K562 (cell line): ENCODE results near the gene PIGH. TPM values are rescaled to one million over a fixed set of nuclear protein-coding genes. Genes with fewer than 3 reads are reported as not detected.

Experiments
- EWSR1 ChIP-seq: fragments of 450-650 bp; IDR thresholded peaks from 2 replicates; pipeline ENCODE4 v1.6.1; 2018; ENCODE audit warnings: borderline replicate concordance, mild to moderate bottlenecking, low read depth, moderate library complexity; ENCODE audit not compliant: partially characterized antibody
- HDAC3 ChIP-seq: fragments of 450-650 bp; IDR thresholded peaks from 2 replicates; pipeline ENCODE4 v1.6.1; 2018; ENCODE audit warnings: borderline replicate concordance, mild to moderate bottlenecking, moderate library complexity; ENCODE audit not compliant: partially characterized antibody
- KLF1 ChIP-seq: fragments of 450-650 bp; IDR thresholded peaks from 2 replicates; pipeline ENCODE4 v1.6.1; 2016; ENCODE audit warnings: missing genetic modification characterization, missing compliant biosample characterization
- LEF1 ChIP-seq: fragments of 450-650 bp; IDR thresholded peaks from 2 replicates; pipeline ENCODE4 v1.6.1; 2016; ENCODE audit warnings: mild to moderate bottlenecking
- MCM3 ChIP-seq: fragments of 450-650 bp; IDR thresholded peaks from 2 replicates; pipeline ENCODE4 v1.6.1; 2016
- MTA2 ChIP-seq: fragments of 450-650 bp; IDR thresholded peaks from 2 replicates; pipeline ENCODE4 v1.6.1; 2016; ENCODE audit warnings: low read depth
- NFE2L1 ChIP-seq: fragments of 450-650 bp; IDR thresholded peaks from 2 replicates; pipeline ENCODE4 v1.6.1; 2016; ENCODE audit warnings: missing genetic modification characterization, low read depth, mild to moderate bottlenecking, missing compliant biosample characterization, moderate library complexity, borderline replicate concordance
- POLR2AphosphoS2 ChIP-seq: IDR thresholded peaks from 2 replicates; pipeline ENCODE4 v1.6.1; 2012; ENCODE audit warnings: low read length, improper control_type of control experiment
- RBM17 ChIP-seq: fragments of 200-400 bp; formaldehyde crosslinking; IDR thresholded peaks from 2 replicates; pipeline ENCODE4 v1.6.1; 2017; ENCODE audit warnings: low read depth, mild to moderate bottlenecking, low read length, borderline replicate concordance
- RBM22 ChIP-seq: fragments of 200-400 bp; formaldehyde crosslinking; IDR thresholded peaks from 2 replicates; pipeline ENCODE4 v1.6.1; 2018; ENCODE audit warnings: low read length, low read depth; ENCODE audit not compliant: poor library complexity, severe bottlenecking
- RFX5 ChIP-seq: IDR thresholded peaks from 2 replicates; pipeline ENCODE4 v1.6.1; 2011; ENCODE audit warnings: low read depth, mild to moderate bottlenecking, improper control_type of control experiment, low read length
- SAFB ChIP-seq: fragments of 200-400 bp; formaldehyde crosslinking; IDR thresholded peaks from 2 replicates; pipeline ENCODE4 v1.6.1; 2017; ENCODE audit warnings: low read depth, low read length, borderline replicate concordance
- SRSF7 ChIP-seq: fragments of 200-400 bp; formaldehyde crosslinking; optimal IDR thresholded peaks from 2 replicates; pipeline ENCODE3; 2017; ENCODE audit warnings: mild to moderate bottlenecking, low read depth, low read length
- TAF15 ChIP-seq: fragments of 200-400 bp; formaldehyde crosslinking; IDR thresholded peaks from 2 replicates; pipeline ENCODE4 v1.6.1; 2017; ENCODE audit warnings: mild to moderate bottlenecking, low read depth, low read length, moderate library complexity
- TEAD4 ChIP-seq, 2 experiments: sonication (generic) in 1 of 2; formaldehyde crosslinking in 1 of 2; IDR thresholded peaks; 2 replicates each; pipeline versions ENCODE4 v1.6.1 to v1.8.0; 2012 to 2022; ENCODE audit warnings: borderline replicate concordance in 1 of 2, inconsistent platforms in 1 of 2, low read length in 1 of 2, mild to moderate bottlenecking in 1 of 2, missing genetic modification reagents in 1 of 2
- TOE1 ChIP-seq, 2 experiments: fragments of 450-650 bp in 1 of 2; sonication (generic) in 1 of 2; formaldehyde crosslinking in 1 of 2; IDR thresholded peaks; 2 replicates each; pipeline versions ENCODE4 v1.7.1 to v1.8.0; 2016 to 2022; ENCODE audit warnings: borderline replicate concordance in 2 of 2, mild to moderate bottlenecking in 2 of 2, antibody characterized with exemption in 1 of 2, inconsistent platforms in 1 of 2, low read depth in 1 of 2, missing genetic modification reagents in 1 of 2, moderate library complexity in 1 of 2
- U2AF1 ChIP-seq: fragments of 200-400 bp; formaldehyde crosslinking; optimal IDR thresholded peaks from 2 replicates; pipeline ENCODE3; 2017; ENCODE audit warnings: mild to moderate bottlenecking, low read depth, low read length, moderate library complexity
- ZBTB8A ChIP-seq: fragments of 450-650 bp; IDR thresholded peaks from 2 replicates; pipeline ENCODE4 v1.6.1; 2018; ENCODE audit warnings: mild to moderate bottlenecking, moderate library complexity; ENCODE audit not compliant: partially characterized antibody
- ZNF24 ChIP-seq: fragments of 450-650 bp; IDR thresholded peaks from 2 replicates; pipeline ENCODE4 v1.6.1; 2016
- ZNF384 ChIP-seq: IDR thresholded peaks from 2 replicates; pipeline ENCODE4 v1.6.1; 2012; ENCODE audit warnings: low read depth, low read length, improper control_type of control experiment
- ZNF507 ChIP-seq: conservative IDR thresholded peaks from 2 replicates; pipeline ENCODE4 v1.6.1; 2017; ENCODE audit warnings: missing genetic modification characterization, missing compliant biosample characterization
- polyA plus RNA-seq, 8 experiments: library from polyadenylated mRNA; depleted of rRNA in 4 of 8; stranded (reverse) in 5 of 8; unstranded in 3 of 8; fragments of >200 nt; fragmentation: Nextera tagmentation in 2 of 8; fragmentation: Illumina TruSeq in 1 of 8; extraction: Ambion mirVana in 2 of 8; extraction: Trizol in 1 of 8; gene quantifications; 2 replicates each; pipeline versions ENCODE4 v1.2.1 to v1.2.3, GENCODE V29; 2011 to 2014; ENCODE audit warnings: inconsistent platforms in 1 of 8, missing spikeins in 1 of 8
- total RNA-seq, 7 experiments: library from RNA; depleted of rRNA in 6 of 7; stranded (reverse); fragments of >200 nt in 6 of 7; fragmentation: Illumina TruSeq in 2 of 7; extraction: Trizol in 2 of 7; gene quantifications; 2 replicates each; pipeline versions ENCODE4 v1.2.1 to v1.2.3, GENCODE V29; 2011 to 2021; ENCODE audit warnings: low replicate concordance in 1 of 7
- TF ChIP-seq, protein P1 (sequence below): fragments of 450-650 bp; formaldehyde crosslinking; conservative IDR thresholded peaks from 2 replicates; pipeline ENCODE4 v1.4.0; 2022; ENCODE audit warnings: mild to moderate bottlenecking, missing genetic modification characterization
- TF ChIP-seq, protein P2 (sequence below): fragments of 250-450 bp; sonication (Bioruptor Pico); IDR thresholded peaks from 2 replicates; pipeline ENCODE4 v1.5.1; 2021; ENCODE audit warnings: mild to moderate bottlenecking
- TF ChIP-seq, protein P3 (sequence below), 2 experiments: IDR thresholded peaks; 2 replicates each; pipeline ENCODE4 v1.6.1; 2011; ENCODE audit warnings: borderline replicate concordance in 1 of 2, control low read depth in 1 of 2, low read depth in 1 of 2, low read length in 1 of 2, mild to moderate bottlenecking in 1 of 2, mixed read lengths in 1 of 2, moderate library complexity in 1 of 2; ENCODE audit not compliant: insufficient read depth in 1 of 2, insufficient read length in 1 of 2, poor library complexity in 1 of 2, severe bottlenecking in 1 of 2; ENCODE audit errors: extremely low read depth in 1 of 2

The PIGH gene
- total and polyA plus RNA-seq, 9 of the 15 experiments (the other 6 are each of a cell fraction or from before 2014, with no cell fraction given): 21.1 to 53.4 (median 24.7) TPM

DNA sequence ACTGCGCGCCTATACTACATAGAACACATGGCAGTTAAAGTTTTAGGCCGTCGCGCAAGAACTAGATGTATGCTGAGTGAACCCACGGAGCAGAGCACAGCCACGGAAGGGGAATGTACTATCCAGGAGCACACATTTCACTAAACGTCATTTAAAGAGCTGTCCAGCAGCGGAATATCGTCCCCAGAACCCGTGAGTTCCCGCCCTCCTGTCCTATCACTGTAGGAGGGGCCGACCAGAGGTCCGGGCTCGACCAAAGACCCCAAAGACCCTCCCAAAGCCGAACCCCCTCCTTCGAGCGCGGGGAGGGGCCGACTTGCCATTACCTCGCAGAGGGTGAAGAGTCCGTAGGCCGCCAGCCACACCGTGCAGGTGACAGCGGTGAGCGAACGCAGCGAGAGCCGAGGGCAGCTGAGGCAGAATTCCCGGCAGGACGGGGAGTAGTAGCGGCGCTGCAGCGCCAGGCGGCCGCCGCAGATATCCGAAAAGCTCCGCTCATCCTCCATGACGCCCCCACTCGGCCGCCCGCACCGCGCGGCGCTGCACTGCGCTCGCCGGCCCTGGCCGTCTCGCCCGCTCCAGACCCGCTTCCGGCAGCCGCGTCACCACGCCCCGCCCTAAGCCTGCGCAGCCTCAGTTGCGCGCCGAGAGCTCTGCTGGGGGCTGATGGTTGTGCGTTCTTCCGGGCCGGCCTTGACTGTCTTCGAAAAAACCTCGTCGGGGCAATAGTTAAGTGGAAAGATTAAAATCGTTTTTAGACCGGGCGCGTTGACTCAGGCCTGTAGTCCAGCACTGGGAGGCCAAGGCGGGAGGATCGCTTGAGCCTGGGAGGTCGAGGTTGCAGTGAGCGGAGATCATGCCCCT is at the start of gene PIGH (continued):
- TF ChIP-seq HDAC3: no peak
- no peak for TF ChIP-seq TOE1 (IDR thresholded peaks at IDR 0.05; ENCODE audit: borderline replicate concordance)
- TF ChIP-seq TOE1 (CRISPR knock-in tag; IDR thresholded peaks at IDR 0.05; ENCODE audit: borderline replicate concordance, low read depth): no peak
- no peak for TF ChIP-seq RFX5
- no peak for TF ChIP-seq MTA2
- TF ChIP-seq, protein P1, sequence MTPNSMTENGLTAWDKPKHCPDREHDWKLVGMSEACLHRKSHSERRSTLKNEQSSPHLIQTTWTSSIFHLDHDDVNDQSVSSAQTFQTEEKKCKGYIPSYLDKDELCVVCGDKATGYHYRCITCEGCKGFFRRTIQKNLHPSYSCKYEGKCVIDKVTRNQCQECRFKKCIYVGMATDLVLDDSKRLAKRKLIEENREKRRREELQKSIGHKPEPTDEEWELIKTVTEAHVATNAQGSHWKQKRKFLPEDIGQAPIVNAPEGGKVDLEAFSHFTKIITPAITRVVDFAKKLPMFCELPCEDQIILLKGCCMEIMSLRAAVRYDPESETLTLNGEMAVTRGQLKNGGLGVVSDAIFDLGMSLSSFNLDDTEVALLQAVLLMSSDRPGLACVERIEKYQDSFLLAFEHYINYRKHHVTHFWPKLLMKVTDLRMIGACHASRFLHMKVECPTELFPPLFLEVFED (CRISPR knock-in tag): no peak
- TF ChIP-seq, protein P2, sequence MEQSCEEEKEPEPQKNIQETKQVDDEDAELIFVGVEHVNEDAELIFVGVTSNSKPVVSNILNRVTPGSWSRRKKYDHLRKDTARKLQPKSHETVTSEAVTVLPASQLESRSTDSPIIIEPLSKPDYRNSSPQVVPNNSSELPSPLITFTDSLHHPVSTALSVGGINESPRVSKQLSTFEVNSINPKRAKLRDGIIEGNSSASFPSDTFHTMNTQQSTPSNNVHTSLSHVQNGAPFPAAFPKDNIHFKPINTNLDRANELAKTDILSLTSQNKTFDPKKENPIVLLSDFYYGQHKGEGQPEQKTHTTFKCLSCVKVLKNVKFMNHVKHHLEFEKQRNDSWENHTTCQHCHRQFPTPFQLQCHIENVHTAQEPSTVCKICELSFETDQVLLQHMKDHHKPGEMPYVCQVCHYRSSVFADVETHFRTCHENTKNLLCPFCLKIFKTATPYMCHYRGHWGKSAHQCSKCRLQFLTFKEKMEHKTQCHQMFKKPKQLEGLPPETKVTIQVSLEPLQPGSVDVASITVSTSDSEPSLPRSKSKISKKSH (CRISPR knock-in tag): no peak
- TF ChIP-seq TEAD4 (IDR thresholded peaks at IDR 0.05; ENCODE audit: low read length): no peak
- no peak for TF ChIP-seq TEAD4 (CRISPR knock-in tag; IDR thresholded peaks at IDR 0.05; ENCODE audit: borderline replicate concordance)
- no peak for TF ChIP-seq ZNF384
- no peak for TF ChIP-seq ZNF507
- TF ChIP-seq MCM3: no peak
- TF ChIP-seq SAFB: no peak
- no peak for TF ChIP-seq ZBTB8A
- TF ChIP-seq SRSF7: no peak
- TF ChIP-seq POLR2AphosphoS2: no peak
- TF ChIP-seq LEF1: no peak
- TF ChIP-seq RBM22: no peak
- no peak for TF ChIP-seq NFE2L1
- no peak for TF ChIP-seq RBM17
- TF ChIP-seq KLF1 (tag): 0 out of 2 replicates have a peak, but pooled peaks have one; percentile 15
- no peak for TF ChIP-seq TAF15
- TF ChIP-seq EWSR1: no peak
- no peak for TF ChIP-seq U2AF1
- TF ChIP-seq, protein P3, sequence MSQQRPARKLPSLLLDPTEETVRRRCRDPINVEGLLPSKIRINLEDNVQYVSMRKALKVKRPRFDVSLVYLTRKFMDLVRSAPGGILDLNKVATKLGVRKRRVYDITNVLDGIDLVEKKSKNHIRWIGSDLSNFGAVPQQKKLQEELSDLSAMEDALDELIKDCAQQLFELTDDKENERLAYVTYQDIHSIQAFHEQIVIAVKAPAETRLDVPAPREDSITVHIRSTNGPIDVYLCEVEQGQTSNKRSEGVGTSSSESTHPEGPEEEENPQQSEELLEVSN (IDR thresholded peaks at IDR 0.05; ENCODE audit: borderline replicate concordance in 1 of 2, extremely low read depth in 1 of 2, insufficient read depth in 1 of 2, insufficient read length in 1 of 2, low read depth in 1 of 2, low read length in 1 of 2, poor library complexity in 1 of 2, severe bottlenecking in 1 of 2): no peak
- TF ChIP-seq ZNF24: no peak
